Upper lobe of left lung (tissue), 6 donors: ENCODE measurements around the gene PICALM. TPM values are rescaled to one million over a fixed set of nuclear protein-coding genes. Genes with fewer than 3 reads are reported as not detected.

Source experiments
- ATAC-seq, 2 donors: fragments of 200-7000 bp; cut with Tn5 transposase; one replicate each; pipeline ENCODE4 v1.9.1; 2022; ENCODE audit warnings: mild to moderate bottlenecking in 2 of 2, moderate library complexity in 2 of 2; ENCODE audit not compliant: low FRiP score in 2 of 2
- DNase-seq, 2 donors: peaks; one replicate each; pipeline ENCODE4 v3.0.0-alpha.2; 2019 to 2020
- H3K27ac ChIP-seq, 4 donors: fragments of 200-600 bp; sonication (generic); one replicate each; pipeline ENCODE4 v1.5.1; 2016 to 2019
- H3K27me3 ChIP-seq, 4 donors: fragments of 200-600 bp; sonication (generic); one replicate each; pipeline ENCODE4 v1.5.1; 2017 to 2019
- H3K36me3 ChIP-seq, 4 donors: fragments of 200-600 bp; sonication (generic); one replicate each; pipeline ENCODE4 v1.5.1; 2016 to 2019
- H3K4me1 ChIP-seq, 4 donors: fragments of 200-600 bp; sonication (generic); one replicate each; pipeline ENCODE4 v1.5.1; 2018 to 2019
- H3K4me3 ChIP-seq, 4 donors: fragments of 200-600 bp; sonication (generic); one replicate each; pipeline ENCODE4 v1.5.1; 2017 to 2019; ENCODE audit warnings: mild to moderate bottlenecking in 2 of 4, moderate library complexity in 1 of 4
- H3K9me3 ChIP-seq, 4 donors: fragments of 200-600 bp; sonication (generic); one replicate each; pipeline ENCODE4 v1.5.1; 2018 to 2019
- CTCF ChIP-seq, 6 experiments: fragments of 450-650 bp in 4 of 6; fragments of 200-600 bp in 2 of 6; sonication (generic) in 2 of 6; IDR thresholded peaks; one replicate each; pipeline ENCODE4 v1.5.1; 2016 to 2019; ENCODE audit warnings: antibody characterized with exemption in 6 of 6
- EP300 ChIP-seq, 4 donors: sonication (generic); formaldehyde crosslinking; IDR thresholded peaks; one replicate each; pipeline ENCODE4 v1.5.1; 2017; ENCODE audit warnings: antibody characterized with exemption in 4 of 4, control low read depth in 2 of 4
- POLR2A ChIP-seq, 4 donors: fragments of 450-650 bp; IDR thresholded peaks; one replicate each; pipeline ENCODE4 v1.5.1; 2016 to 2017; ENCODE audit warnings: antibody characterized with exemption in 4 of 4, mild to moderate bottlenecking in 2 of 4
- POLR2AphosphoS5 ChIP-seq, 2 donors: sonication (generic); formaldehyde crosslinking; IDR thresholded peaks; one replicate each; pipeline ENCODE4 v1.5.1; 2017; ENCODE audit warnings: antibody characterized with exemption in 2 of 2
- WGBS, 2 donors: methylation state at CpG; one replicate each; pipeline ENCODE4 v1.1.5; 2017 to 2018; 5-methylcytosine and 5-hydroxymethylcytosine counted together
- total RNA-seq, 6 donors: library from RNA; depleted of rRNA in 4 of 6; stranded (reverse); fragments of >200 nt in 4 of 6; gene quantifications; one replicate each; pipeline versions ENCODE4 v1.1.0 to v1.2.1, GENCODE V29; 2016 to 2021
- donor health status: DM: no; HTN: no; CAD: no; lungs with moderate emphysema.
- donor health status: DM: no; HTN: yes; CAD: no; lungs with severe emphysema.

PICALM gene
- total RNA-seq, 6 donors from 2014 or later = 144 to 294 (median 198) TPM

DNA sequence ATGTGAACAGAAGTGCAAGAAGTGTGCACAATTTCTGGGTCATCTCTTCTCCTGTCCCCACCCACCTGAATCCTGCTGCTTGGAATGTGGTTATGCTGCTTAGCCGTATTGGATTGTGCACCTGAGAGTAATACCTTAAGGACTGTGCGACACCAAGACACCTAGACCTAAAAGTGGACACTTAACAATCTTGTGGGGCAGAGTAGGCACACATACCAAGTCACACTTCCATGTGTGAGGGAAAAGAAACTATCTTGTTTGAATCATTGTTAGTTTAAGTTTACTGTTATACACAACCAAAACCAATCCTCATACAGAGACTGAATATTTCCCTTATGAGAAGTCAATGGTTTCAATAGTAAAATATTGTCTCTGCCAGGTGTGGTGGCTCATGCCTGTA, 120.0 kb downstream of the PICALM start:
- Histone ChIP-seq H3K36me3 (peaks cover 0 to 3% (median 0%) of the 10 kb centered on the region in 4 donors), H3K4me1 (peaks cover 28 to 40% (median 31%) of the 10 kb centered on the region in 4 donors), H3K27ac (no peak overlapping the region), H3K4me3 (no peak overlapping the region), H3K27me3 (no peaks in the 10 kb centered on the region), H3K9me3 (no peaks in the 10 kb centered on the region)
- ATAC-seq = peak; percentile 23 to 70
- TF ChIP-seq POLR2A (IDR thresholded peaks at IDR 0.05) (no peak), POLR2AphosphoS5 (IDR thresholded peaks at IDR 0.05) (peak in 1 of 2 donors; percentile 25), CTCF (IDR thresholded peaks at IDR 0.05) (no peak), EP300 (IDR thresholded peaks at IDR 0.05) (no peak)
- 74 to 84% methylated on average over 2 of the region's 2 CpGs for WGBS, 2 donors
- DNase-seq = no peak

DNA sequence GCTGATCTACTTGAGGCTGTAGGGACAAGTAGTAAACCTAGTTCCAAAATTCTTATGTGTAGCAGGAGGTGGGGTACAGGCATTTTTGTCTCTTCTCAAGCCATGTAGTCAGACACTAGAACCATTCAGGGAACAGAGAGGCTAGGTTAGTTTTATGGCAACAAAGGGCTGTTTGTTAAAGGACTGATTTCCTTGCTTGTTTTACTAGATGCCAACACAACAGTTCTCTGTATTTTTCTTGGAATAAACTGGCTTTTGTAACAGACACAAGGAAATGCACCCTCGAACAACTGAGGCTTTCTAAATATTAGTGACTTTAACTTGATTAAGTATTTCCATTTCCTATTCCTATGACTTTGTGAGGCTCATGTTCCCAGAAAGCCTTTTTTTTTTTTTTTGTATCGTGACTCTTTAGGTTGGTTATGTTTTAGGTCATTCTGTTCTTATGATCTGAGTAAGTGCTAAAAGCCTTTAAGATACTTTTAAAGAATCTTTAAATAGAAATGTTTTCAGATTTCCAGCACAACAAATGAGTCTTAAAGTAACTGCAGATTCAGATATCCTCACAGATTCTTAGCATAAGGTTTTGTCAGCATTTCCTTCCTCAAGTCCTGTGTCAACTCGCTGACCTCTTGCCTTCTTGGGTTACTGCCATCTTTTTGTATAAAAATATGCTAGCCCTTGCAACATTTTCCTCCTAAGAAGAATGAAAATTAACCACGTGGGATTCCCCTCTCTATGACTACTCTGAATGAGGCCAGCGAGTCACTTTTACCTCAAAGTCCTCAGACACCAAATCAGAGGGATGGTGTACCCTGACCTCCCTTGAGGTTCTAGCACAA, 121.2 kb downstream of the PICALM start:
- Histone ChIP-seq H3K9me3 (no peaks in the 10 kb centered on the region), H3K27me3 (no peaks in the 10 kb centered on the region), H3K27ac (peak overlapping the region; percentile 31 to 66 (median 43)), H3K4me3 (no peak overlapping the region), H3K36me3 (no peaks in the 10 kb centered on the region), H3K4me1 (peaks cover 25 to 40% (median 28%) of the 10 kb centered on the region in 4 donors)
- ATAC-seq (peak; percentile 77 to 83), DNase-seq (peak in 1 of 2 donors; percentile 49)
- TF ChIP-seq EP300 (IDR thresholded peaks at IDR 0.05) (no peak), POLR2AphosphoS5 (IDR thresholded peaks at IDR 0.05) (peak; percentile 31 to 58), POLR2A (IDR thresholded peaks at IDR 0.05) (no peak)
- WGBS, 2 donors = 5 to 7% methylated on average over 5 of the region's 5 CpGs

- Histone ChIP-seq H3K36me3 (no peaks in the 10 kb centered on the region), H3K9me3 (no peaks in the 10 kb centered on the region), H3K4me3 (no peak overlapping the region), H3K27ac (no peak overlapping the region), H3K27me3 (no peaks in the 10 kb centered on the region), H3K4me1 (peaks cover 25 to 40% (median 30%) of the 10 kb centered on the region in 4 donors)
- TF ChIP-seq POLR2A (IDR thresholded peaks at IDR 0.05) (no peak), CTCF (IDR thresholded peaks at IDR 0.05) (no peak)
- ATAC-seq = no peak
- no peak for DNase-seq
Observed at GRCh38 chr11:85946221-85946620, 122.7 kb downstream of the PICALM start.

DNA sequence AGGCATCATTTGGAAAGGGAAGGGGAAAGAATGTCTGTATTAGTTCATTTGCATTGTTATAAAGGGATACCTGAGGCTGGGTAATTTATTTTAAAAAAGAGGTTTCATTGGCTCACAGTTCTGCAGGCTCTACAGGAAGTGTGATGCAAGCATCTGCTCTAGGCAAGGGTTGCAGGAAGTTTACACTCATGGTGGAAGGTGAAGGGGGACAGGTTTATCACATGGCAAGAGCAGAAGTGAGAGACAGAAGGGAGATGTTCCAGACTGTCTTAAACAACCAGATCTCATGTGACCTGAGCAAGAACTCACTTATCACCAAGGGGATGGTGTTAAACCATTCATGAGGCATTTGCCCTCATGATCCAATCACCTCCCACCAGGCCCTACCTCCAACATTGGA, 123.1 kb downstream of the PICALM start:
- Histone ChIP-seq H3K9me3 (no peaks in the 10 kb centered on the region), H3K4me1 (peaks cover 25 to 40% (median 30%) of the 10 kb centered on the region in 4 donors), H3K27me3 (no peaks in the 10 kb centered on the region), H3K36me3 (no peaks in the 10 kb centered on the region), H3K27ac (no peak overlapping the region), H3K4me3 (no peak overlapping the region)
- DNase-seq (no peak), ATAC-seq (no peak)
- peak in 1 of 4 donors; percentile 22 for TF ChIP-seq EP300 (IDR thresholded peaks at IDR 0.05)
- no peak for TF ChIP-seq POLR2A (IDR thresholded peaks at IDR 0.05)
- no peak for TF ChIP-seq CTCF (IDR thresholded peaks at IDR 0.05)
- no peak for TF ChIP-seq POLR2AphosphoS5 (IDR thresholded peaks at IDR 0.05)

DNA sequence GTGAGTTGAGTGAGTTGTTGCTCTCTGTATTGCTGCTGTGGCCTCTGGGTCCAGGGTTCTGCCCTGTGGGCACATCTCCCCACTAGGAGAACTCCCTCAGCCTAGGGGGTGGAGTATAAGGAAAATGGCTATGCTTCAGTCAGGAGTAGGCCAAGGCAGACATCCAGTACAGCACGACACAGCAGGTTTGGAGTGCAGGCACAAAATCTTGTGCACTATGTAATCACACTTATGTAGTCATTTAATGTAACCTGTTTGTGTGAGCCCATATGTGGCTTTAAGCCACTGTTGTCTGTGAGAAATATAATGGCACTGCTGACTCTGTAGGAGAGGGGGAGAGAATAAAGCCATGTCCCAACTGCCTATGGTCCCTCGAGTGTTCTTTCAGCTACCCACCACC, 123.6 kb downstream of the PICALM start:
- no peak overlapping the region for H3K27ac ChIP-seq
- DNase-seq (no peak), ATAC-seq (no peak)
- H3K4me1 ChIP-seq = peaks cover 25 to 40% (median 30%) of the 10 kb centered on the region in 4 donors
- H3K27me3 ChIP-seq = no peaks in the 10 kb centered on the region
- no peaks in the 10 kb centered on the region for H3K36me3 ChIP-seq
- H3K4me3 ChIP-seq = no peak overlapping the region
- no peak for TF ChIP-seq POLR2A (IDR thresholded peaks at IDR 0.05)
- TF ChIP-seq EP300 (IDR thresholded peaks at IDR 0.05) = no peak
- no peak for TF ChIP-seq CTCF (IDR thresholded peaks at IDR 0.05)
- no peak for TF ChIP-seq POLR2AphosphoS5 (IDR thresholded peaks at IDR 0.05)
- 89 to 100% methylated on average over 2 of the region's 2 CpGs for WGBS, 2 donors
- H3K9me3 ChIP-seq = no peaks in the 10 kb centered on the region
